Endothelial cell of umbilical vein (primary cell): ENCODE measurements around the gene DGKG. TPM values are rescaled to one million over a fixed set of nuclear protein-coding genes. Genes with fewer than 3 reads are reported as not detected.

ENCODE experiments used
- BruUV-seq: library from RNA; stranded (reverse); fragments of 400-500 nt; replicated peaks from 2 replicates; lab custom pipeline; 2021; lab: Mats Ljungman, UMichigan
- CTCF ChIA-PET: fragments of 300-600, 350-600 bp; sonication (Branson Sonifier 250); formaldehyde crosslinking; loops from one replicate; lab custom pipeline; 2021; ENCODE audit warnings: antibody characterized with exemption, inconsistent platforms; lab: Charles Lee
- POLR2A ChIA-PET: fragments of 300-600, 350-600 bp; sonication (Branson Sonifier 250); formaldehyde crosslinking; loops from one replicate; lab custom pipeline; 2021; ENCODE audit warnings: antibody characterized with exemption, inconsistent platforms; lab: Charles Lee
- DNase-seq: peaks from one replicate; pipeline ENCODE4 v3.0.0-alpha.2; 2011; ENCODE audit warnings: low read depth, low spot score
- FAIRE-seq: peaks from 2 replicates; lab custom pipeline; 2011; peaks lifted over from hg19 to GRCh38; lab: Jason Lieb, UNC
- H2AFZ ChIP-seq: 2 replicates; pipeline ENCODE4 v1.6.0; 2012; ENCODE audit warnings: low read depth, low read length, control low read depth, inconsistent platforms
- H3K27ac ChIP-seq: 2 replicates; pipeline ENCODE4 v1.5.1; 2011; ENCODE audit warnings: low read depth, mild to moderate bottlenecking, control low read depth, low read length, moderate library complexity; ENCODE audit not compliant: insufficient read depth
- H3K27me3 ChIP-seq, 2 experiments: 2 replicates each; pipeline versions ENCODE4 v1.6.0 to v1.6.1; 2011; ENCODE audit warnings: low read length in 2 of 2, mixed read lengths in 1 of 2; ENCODE audit not compliant: control insufficient read depth in 2 of 2, insufficient read depth in 2 of 2
- H3K36me3 ChIP-seq, 2 experiments: 2 replicates in 1 of 2; 3 replicates in 1 of 2; pipeline ENCODE4 v1.5.1; 2011; ENCODE audit warnings: low read length in 2 of 2, mild to moderate bottlenecking in 1 of 2, moderate library complexity in 1 of 2; ENCODE audit not compliant: control insufficient read depth in 2 of 2, insufficient read depth in 2 of 2; ENCODE audit errors: extremely low read depth in 1 of 2
- H3K4me1 ChIP-seq: 3 replicates; pipeline ENCODE4 v1.5.1; 2011; ENCODE audit warnings: mild to moderate bottlenecking, low read length; ENCODE audit not compliant: control insufficient read depth, insufficient read depth; ENCODE audit errors: extremely low read depth
- H3K4me2 ChIP-seq: 2 replicates; pipeline ENCODE4 v1.6.1; 2011; ENCODE audit warnings: low read length, control low read depth, mixed read lengths; ENCODE audit not compliant: insufficient read depth
- H3K4me3 ChIP-seq, 3 experiments: fragments of 200-600 bp in 1 of 3; sonication (generic), shearing (Covaris generic) in 1 of 3; replicated peaks in 1 of 3; 2 replicates each; pipeline ENCODE4 v1.5.1; 2011 to 2016; ENCODE audit warnings: control low read depth in 3 of 3, low read length in 3 of 3, mild to moderate bottlenecking in 2 of 3, inconsistent platforms in 1 of 3, low read depth in 1 of 3, moderate library complexity in 1 of 3; ENCODE audit not compliant: insufficient read depth in 1 of 3
- H3K79me2 ChIP-seq: 2 replicates; pipeline ENCODE4 v1.6.0; 2012; ENCODE audit warnings: low read length, inconsistent platforms; ENCODE audit not compliant: control insufficient read depth, insufficient read depth
- H3K9ac ChIP-seq: replicated peaks from 2 replicates; pipeline ENCODE3; 2011; ENCODE audit warnings: low read length, control low read depth; ENCODE audit not compliant: insufficient read depth; ENCODE audit errors: extremely low read depth
- H3K9me1 ChIP-seq: replicated peaks from 3 replicates; pipeline ENCODE4 v1.6.0; 2011; ENCODE audit warnings: mild to moderate bottlenecking, low read length; ENCODE audit not compliant: control insufficient read depth, insufficient read depth; ENCODE audit errors: extremely low read depth
- H3K9me3 ChIP-seq: replicated peaks from 2 replicates; pipeline ENCODE4 v1.5.1; 2012; ENCODE audit warnings: low read length, inconsistent platforms; ENCODE audit not compliant: control insufficient read depth, insufficient read depth
- H4K20me1 ChIP-seq: replicated peaks from 2 replicates; pipeline ENCODE3; 2011; ENCODE audit warnings: mild to moderate bottlenecking, low read length; ENCODE audit not compliant: control insufficient read depth, insufficient read depth; ENCODE audit errors: extremely low read depth
- EZH2 ChIP-seq: IDR thresholded peaks from 2 replicates; pipeline ENCODE4 v1.6.1; 2012; ENCODE audit warnings: borderline replicate concordance, low read depth, mild to moderate bottlenecking, moderate library complexity, low read length, inconsistent platforms; ENCODE audit not compliant: severe bottlenecking
- FOS ChIP-seq: IDR thresholded peaks from 2 replicates; pipeline ENCODE4 v1.6.1; 2011; ENCODE audit warnings: mild to moderate bottlenecking, low read length, moderate library complexity, borderline replicate concordance; ENCODE audit not compliant: insufficient read depth
- GATA2 ChIP-seq: IDR thresholded peaks from 2 replicates; pipeline ENCODE4 v1.7.0; 2011; ENCODE audit warnings: low read depth, mild to moderate bottlenecking, moderate library complexity, mixed read lengths, low read length; ENCODE audit not compliant: insufficient read length, insufficient read depth
- JUN ChIP-seq: IDR thresholded peaks from 2 replicates; pipeline ENCODE4 v1.6.1; 2011; ENCODE audit warnings: borderline replicate concordance, low read depth; ENCODE audit not compliant: insufficient read length, insufficient read depth
- MYC ChIP-seq: IDR thresholded peaks from one replicate; pipeline ENCODE4 v1.6.1; 2011; ENCODE audit warnings: mild to moderate bottlenecking, low read depth, low read length
- POLR2A ChIP-seq: IDR thresholded peaks from 2 replicates; pipeline ENCODE4 v1.6.1; 2012; ENCODE audit warnings: low read depth, mild to moderate bottlenecking, control low read depth, low read length
- POLR2AphosphoS5 ChIP-seq: IDR thresholded peaks from 2 replicates; pipeline ENCODE4 v1.6.1; 2012; ENCODE audit warnings: low read depth, mild to moderate bottlenecking, control low read depth, low read length, moderate library complexity; ENCODE audit not compliant: insufficient read depth
- dilution Hi-C: fragments of 300-500 bp; cut with MboI; formaldehyde crosslinking; loops from one replicate; pipeline ENCODE4 v1.15.0; 2019; ENCODE audit warnings: low sequenced_read_pairs; ENCODE audit not compliant: extremely low pct_ligation_motif_present
- intact Hi-C: fragments of 100-400 bp; cut with micrococcal nuclease; formaldehyde crosslinking; loops from one replicate; pipeline ENCODE4 v1.10.0; 2022
- polyA plus RNA-seq, 4 experiments: library from polyadenylated mRNA; depleted of rRNA in 3 of 4; stranded (reverse) in 3 of 4; unstranded in 1 of 4; fragments of >200 nt; gene quantifications; 2 replicates each; pipeline versions ENCODE4 v1.2.1 to v1.2.3, GENCODE V29; 2011 to 2012; ENCODE audit warnings: missing spikeins in 1 of 4
- total RNA-seq: library from RNA; stranded (reverse); gene quantifications from 2 replicates; pipeline ENCODE4 v1.2.3, GENCODE V29; 2021
- TF ChIP-seq, protein P1 (sequence below), 2 donors: IDR thresholded peaks; 1 replicate in 1 of 2; 2 replicates in 1 of 2; pipeline ENCODE4 v1.5.1; 2011; ENCODE audit warnings: low read length in 2 of 2, mild to moderate bottlenecking in 2 of 2, moderate library complexity in 2 of 2, control low read depth in 1 of 2, inconsistent platforms in 1 of 2, low read depth in 1 of 2; ENCODE audit not compliant: insufficient read depth in 1 of 2; ENCODE audit errors: extremely low read depth in 1 of 2
- TF ChIP-seq, protein P2 (sequence below): IDR thresholded peaks from 2 replicates; pipeline ENCODE4 v1.6.1; 2011; ENCODE audit not compliant: insufficient read depth, insufficient read length

DGKG gene
- total and polyA plus RNA-seq, 2 donors (not counting 3 experiments of a cell fraction or from before 2014, with no cell fraction given) = not detected

DNA sequence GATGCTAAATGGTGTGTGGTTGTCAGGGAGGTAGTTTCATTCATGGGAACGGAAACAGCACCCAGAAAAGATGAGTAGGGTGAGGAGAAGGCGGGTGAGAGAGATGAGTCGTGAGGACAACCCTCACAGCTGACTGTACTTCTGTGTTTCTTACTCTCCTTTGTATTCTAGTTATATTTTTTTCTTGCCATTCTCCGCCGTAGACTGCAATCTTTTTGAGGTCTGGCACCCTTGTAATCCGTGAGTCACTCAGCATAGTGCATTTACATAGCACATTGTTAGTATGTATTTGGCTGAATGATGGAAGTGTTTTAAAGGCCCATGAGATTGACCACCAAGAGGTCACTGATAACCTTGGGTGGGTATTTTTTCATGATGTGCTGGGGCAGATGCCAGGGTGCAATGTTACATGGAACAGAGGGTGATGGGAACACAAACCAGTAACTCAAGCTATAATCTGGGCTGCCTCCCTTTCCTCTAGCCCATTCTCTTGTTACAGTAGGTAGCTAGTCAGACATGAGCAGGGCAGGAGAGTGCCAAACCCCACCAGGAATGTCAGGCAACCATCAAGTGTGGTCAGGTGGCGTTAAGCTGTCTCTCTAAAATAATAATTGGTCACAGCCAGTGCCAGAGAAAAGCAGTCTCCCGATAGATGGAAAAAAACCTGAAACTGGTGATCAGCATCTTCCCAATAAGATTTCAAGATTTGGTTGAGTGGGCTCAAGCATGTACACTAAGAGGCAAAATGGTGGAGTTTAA lies 18.8 kb upstream of the DGKG start:
- Histone ChIP-seq H3K4me3 (no peak overlapping the region), H3K9ac (no peak overlapping the region), H3K4me2 (no peak overlapping the region), H2AFZ (no peak overlapping the region), H3K9me1 (no peaks in the 10 kb centered on the region), H3K4me1 (no peaks in the 10 kb centered on the region), H3K79me2 (no peaks in the 10 kb centered on the region), H3K9me3 (no peaks in the 10 kb centered on the region), H3K36me3 (no peaks in the 10 kb centered on the region), H4K20me1 (no peaks in the 10 kb centered on the region), H3K27ac (no peak overlapping the region), H3K27me3 (no peaks in the 10 kb centered on the region)
- no peak for DNase-seq
- no peak for FAIRE-seq
- no TSS peak for BruUV-seq
- TF ChIP-seq JUN = no peak
- no peak for TF ChIP-seq POLR2AphosphoS5
- TF ChIP-seq, protein P1, sequence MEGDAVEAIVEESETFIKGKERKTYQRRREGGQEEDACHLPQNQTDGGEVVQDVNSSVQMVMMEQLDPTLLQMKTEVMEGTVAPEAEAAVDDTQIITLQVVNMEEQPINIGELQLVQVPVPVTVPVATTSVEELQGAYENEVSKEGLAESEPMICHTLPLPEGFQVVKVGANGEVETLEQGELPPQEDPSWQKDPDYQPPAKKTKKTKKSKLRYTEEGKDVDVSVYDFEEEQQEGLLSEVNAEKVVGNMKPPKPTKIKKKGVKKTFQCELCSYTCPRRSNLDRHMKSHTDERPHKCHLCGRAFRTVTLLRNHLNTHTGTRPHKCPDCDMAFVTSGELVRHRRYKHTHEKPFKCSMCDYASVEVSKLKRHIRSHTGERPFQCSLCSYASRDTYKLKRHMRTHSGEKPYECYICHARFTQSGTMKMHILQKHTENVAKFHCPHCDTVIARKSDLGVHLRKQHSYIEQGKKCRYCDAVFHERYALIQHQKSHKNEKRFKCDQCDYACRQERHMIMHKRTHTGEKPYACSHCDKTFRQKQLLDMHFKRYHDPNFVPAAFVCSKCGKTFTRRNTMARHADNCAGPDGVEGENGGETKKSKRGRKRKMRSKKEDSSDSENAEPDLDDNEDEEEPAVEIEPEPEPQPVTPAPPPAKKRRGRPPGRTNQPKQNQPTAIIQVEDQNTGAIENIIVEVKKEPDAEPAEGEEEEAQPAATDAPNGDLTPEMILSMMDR (IDR thresholded peaks at IDR 0.05; ENCODE audit: extremely low read depth in 1 of 2, insufficient read depth in 1 of 2, low read depth in 1 of 2, low read length in 2 of 2) = no peak
- no peak for TF ChIP-seq FOS
- no peak for TF ChIP-seq POLR2A
- TF ChIP-seq EZH2 = no peak
- TF ChIP-seq, protein P2, sequence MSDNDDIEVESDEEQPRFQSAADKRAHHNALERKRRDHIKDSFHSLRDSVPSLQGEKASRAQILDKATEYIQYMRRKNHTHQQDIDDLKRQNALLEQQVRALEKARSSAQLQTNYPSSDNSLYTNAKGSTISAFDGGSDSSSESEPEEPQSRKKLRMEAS = no peak
- TF ChIP-seq GATA2 = no peak
- TF ChIP-seq MYC = no peak
- intact Hi-C loops = no loop called here
- ChIA-PET POLR2A (interaction anchor here (0.6 kb wide), 1 partner anchor 922 kb away, joined by 3 read pairs; no protein-coding TSS in a partner anchor), CTCF (no interaction called here)
- dilution Hi-C loops = no loop called here
